ENCODE data around the gene ROCK1. TPM values are rescaled to one million over a fixed set of nuclear protein-coding genes. Genes with fewer than 3 reads are reported as not detected.
A peak's percentile ranks its signal among the peaks of the same experiment; 100 is the strongest.
"Not testable (repeated sequence)": the region's sequence is repeated elsewhere in the genome, so short reads cannot be mapped to it uniquely, and the experiment has no call there.

ROCK1 gene
- total RNA-seq, 1 donor from 2014 or later, result 16.6 TPM

DNA sequence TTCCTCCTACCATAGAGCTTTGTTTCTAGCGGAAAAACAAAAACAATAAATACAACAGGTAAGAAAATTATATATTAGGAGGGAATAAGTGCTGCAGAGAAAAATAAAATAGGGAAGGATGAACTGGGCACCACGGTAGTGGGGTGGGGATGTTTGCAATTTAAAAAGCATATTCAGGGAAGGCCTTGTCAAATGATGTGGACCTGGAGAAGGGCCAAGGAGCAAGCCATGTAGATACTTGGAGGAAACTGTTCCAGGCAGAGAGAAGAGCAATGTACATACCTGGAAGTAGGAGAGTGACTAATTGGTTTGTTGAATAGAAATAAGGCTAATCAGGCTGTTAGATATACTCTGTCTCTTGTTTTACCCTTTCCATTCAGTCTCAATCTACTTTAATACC, 136.5 kb downstream of the ROCK1 start:
- Histone ChIP-seq H3K36me3 (ENCODE audit: control insufficient read depth, insufficient read depth, low read length) (no peaks in the 10 kb centered on the region), H3K4me3 (ENCODE audit: low read depth, low read length) (no peak overlapping the region), H3K27me3 (ENCODE audit: control insufficient read depth, insufficient read depth, low read length) (no peaks in the 10 kb centered on the region)
- FAIRE-seq (no peak), DNase-seq (ENCODE audit: low read depth) (no peak)
- TF ChIP-seq, protein P1, sequence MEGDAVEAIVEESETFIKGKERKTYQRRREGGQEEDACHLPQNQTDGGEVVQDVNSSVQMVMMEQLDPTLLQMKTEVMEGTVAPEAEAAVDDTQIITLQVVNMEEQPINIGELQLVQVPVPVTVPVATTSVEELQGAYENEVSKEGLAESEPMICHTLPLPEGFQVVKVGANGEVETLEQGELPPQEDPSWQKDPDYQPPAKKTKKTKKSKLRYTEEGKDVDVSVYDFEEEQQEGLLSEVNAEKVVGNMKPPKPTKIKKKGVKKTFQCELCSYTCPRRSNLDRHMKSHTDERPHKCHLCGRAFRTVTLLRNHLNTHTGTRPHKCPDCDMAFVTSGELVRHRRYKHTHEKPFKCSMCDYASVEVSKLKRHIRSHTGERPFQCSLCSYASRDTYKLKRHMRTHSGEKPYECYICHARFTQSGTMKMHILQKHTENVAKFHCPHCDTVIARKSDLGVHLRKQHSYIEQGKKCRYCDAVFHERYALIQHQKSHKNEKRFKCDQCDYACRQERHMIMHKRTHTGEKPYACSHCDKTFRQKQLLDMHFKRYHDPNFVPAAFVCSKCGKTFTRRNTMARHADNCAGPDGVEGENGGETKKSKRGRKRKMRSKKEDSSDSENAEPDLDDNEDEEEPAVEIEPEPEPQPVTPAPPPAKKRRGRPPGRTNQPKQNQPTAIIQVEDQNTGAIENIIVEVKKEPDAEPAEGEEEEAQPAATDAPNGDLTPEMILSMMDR (IDR thresholded peaks at IDR 0.05; ENCODE audit: insufficient read depth, low read length, severe bottlenecking), result no peak

GRCh38 chr18:20971886-20972267, 139.7 kb downstream of the ROCK1 start:
- Histone ChIP-seq H3K36me3 (ENCODE audit: control insufficient read depth, insufficient read depth, low read length) (peaks cover 4% of the 10 kb centered on the region), H3K27me3 (ENCODE audit: control insufficient read depth, insufficient read depth, low read length) (no peaks in the 10 kb centered on the region), H3K4me3 (ENCODE audit: low read depth, low read length) (no peak overlapping the region)
- FAIRE-seq (no peak), DNase-seq (ENCODE audit: low read depth) (peak; percentile 26)
- TF ChIP-seq, protein P1 (IDR thresholded peaks at IDR 0.05; ENCODE audit: insufficient read depth, low read length, severe bottlenecking), result peak; percentile 40

- Histone ChIP-seq H3K27me3 (ENCODE audit: control insufficient read depth, insufficient read depth, low read length) (no peaks in the 10 kb centered on the region), H3K36me3 (ENCODE audit: control insufficient read depth, insufficient read depth, low read length) (peaks cover 5% of the 10 kb centered on the region), H3K4me3 (ENCODE audit: low read depth, low read length) (no peak overlapping the region)
- TF ChIP-seq, protein P1 (IDR thresholded peaks at IDR 0.05; ENCODE audit: insufficient read depth, low read length, severe bottlenecking), result no peak
- DNase-seq (ENCODE audit: low read depth) (no peak), FAIRE-seq (no peak)
These were observed 144.8 kb downstream of the ROCK1 start for GRCh38 chr18:20966795-20967194.

GRCh38 chr18:20963027-20963426, 148.6 kb downstream of the ROCK1 start:
- FAIRE-seq, result no peak
- TF ChIP-seq, protein P1 (IDR thresholded peaks at IDR 0.05; ENCODE audit: insufficient read depth, low read length, severe bottlenecking), result no peak
- no peaks in the 10 kb centered on the region for H3K27me3 ChIP-seq (ENCODE audit: control insufficient read depth, insufficient read depth, low read length)
- H3K4me3 ChIP-seq (ENCODE audit: low read depth, low read length), result no peak overlapping the region
- peaks cover 3% of the 10 kb centered on the region for H3K36me3 ChIP-seq (ENCODE audit: control insufficient read depth, insufficient read depth, low read length)
- DNase-seq (ENCODE audit: low read depth), result no peak

DNA sequence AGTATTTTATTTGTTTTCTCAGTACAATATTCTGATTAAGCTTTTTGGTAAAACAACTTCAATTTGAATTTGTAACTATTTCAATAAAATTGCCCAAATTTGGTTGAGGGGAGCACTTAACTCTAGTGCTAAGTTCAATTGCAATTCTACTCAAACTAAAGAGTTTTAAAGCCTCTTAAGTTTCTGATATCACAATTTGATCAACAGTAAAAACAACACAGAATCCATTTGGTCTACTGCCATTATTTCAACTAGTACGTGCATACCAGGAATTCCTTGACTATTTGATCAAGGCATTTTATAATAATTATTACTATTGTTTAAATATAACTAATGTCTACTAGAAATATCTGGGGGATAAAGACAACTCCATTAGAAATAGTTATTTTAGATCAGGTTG, 150.9 kb downstream of the ROCK1 start:
- Histone ChIP-seq H3K27me3 (ENCODE audit: control insufficient read depth, insufficient read depth, low read length) (no peaks in the 10 kb centered on the region), H3K36me3 (ENCODE audit: control insufficient read depth, insufficient read depth, low read length) (peaks cover 1% of the 10 kb centered on the region), H3K4me3 (ENCODE audit: low read depth, low read length) (no peak overlapping the region)
- FAIRE-seq, result no peak
- no peak for DNase-seq (ENCODE audit: low read depth)
- TF ChIP-seq, protein P1 (IDR thresholded peaks at IDR 0.05; ENCODE audit: insufficient read depth, low read length, severe bottlenecking), result no peak

DNA sequence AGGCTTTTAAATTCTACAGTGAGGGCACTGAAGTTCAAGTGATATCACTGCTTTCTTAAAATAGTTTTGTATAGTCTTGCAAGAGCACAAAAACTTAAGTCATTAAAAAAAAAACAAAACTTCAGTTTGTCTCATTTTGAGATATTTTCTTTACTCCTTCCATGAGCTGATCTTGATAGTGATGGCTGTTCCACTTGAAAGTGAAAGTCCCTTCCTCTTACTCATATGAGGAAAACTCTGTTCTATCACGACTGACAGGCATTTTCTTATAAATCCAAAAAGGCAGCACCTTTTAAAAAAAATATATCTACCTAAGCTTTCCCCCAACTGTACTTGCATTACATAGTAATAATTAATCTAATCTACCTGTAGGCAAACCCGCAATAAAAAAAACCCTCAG, 160.8 kb downstream of the ROCK1 start:
- FAIRE-seq; H3K4me3 ChIP-seq (ENCODE audit: low read depth, low read length): not testable (repeated sequence)

More for the DNA sequence above, 160.8 kb downstream of the ROCK1 start:
- H3K36me3 ChIP-seq (ENCODE audit: control insufficient read depth, insufficient read depth, low read length); DNase-seq (ENCODE audit: low read depth); H3K27me3 ChIP-seq (ENCODE audit: control insufficient read depth, insufficient read depth, low read length): not testable (repeated sequence)

Other genes with a start within 250 kb of the ROCK1 start
- gene GREB1L, start 130.4 kb upstream of the ROCK1 start, total RNA-seq, result 0.79 and 0.90 TPM in 2 replicates